HepG2 (cell line): Measurements from ENCODE around the gene TPTE2. TPM values are rescaled to one million over a fixed set of nuclear protein-coding genes. Genes with fewer than 3 reads are reported as not detected.

ENCODE experiments used
- ATAC-seq: fragments of 200-7000 bp; cut with Tn5 transposase; 3 replicates; pipeline ENCODE4 v1.9.1; 2020; ENCODE audit warnings: mild to moderate bottlenecking, moderate library complexity
- BruUV-seq: library from RNA; stranded (reverse); fragments of 400-500 nt; replicated peaks from 2 replicates; lab custom pipeline; 2021; lab: Mats Ljungman, UMichigan
- CTCF ChIA-PET: fragments of 300-600 bp; formaldehyde crosslinking; extraction: SDS; loops from one replicate; lab custom pipeline; 2021; ENCODE audit warnings: low total read pairs, inconsistent platforms, low intra/inter-chr PET ratio; lab: Yijun Ruan, JAX
- POLR2A ChIA-PET: fragments of 350-600 bp; sonication (Branson Sonifier 250); formaldehyde crosslinking; loops from one replicate; lab custom pipeline; 2020; ENCODE audit warnings: antibody characterized with exemption, inconsistent platforms; lab: Yijun Ruan, JAX
- DNase-seq: peaks from one replicate; pipeline ENCODE4 v3.0.0-alpha.2; 2015; ENCODE audit warnings: low spot score
- FAIRE-seq: peaks from 3 replicates; lab custom pipeline; 2011; peaks lifted over from hg19 to GRCh38; lab: Jason Lieb, UNC
- H2AFZ ChIP-seq: one replicate; pipeline ENCODE4 v1.6.1; 2011; ENCODE audit warnings: low read length, inconsistent platforms
- H3K27ac ChIP-seq: fragments of 300-600 bp; 3 replicates; pipeline ENCODE4 v1.8.0; 2011; ENCODE audit warnings: mixed run types, mild to moderate bottlenecking, mixed read lengths, low read length, inconsistent platforms; ENCODE audit not compliant: insufficient read depth; ENCODE audit errors: extremely low read length
- H3K27me3 ChIP-seq, 2 experiments: fragments of 200-600 bp in 1 of 2; 2 replicates in 1 of 2; 3 replicates in 1 of 2; pipeline versions ENCODE4 v1.6.0 to v1.8.0; 2011; ENCODE audit warnings: low read length in 2 of 2, mild to moderate bottlenecking in 2 of 2, moderate library complexity in 2 of 2, inconsistent platforms in 1 of 2; ENCODE audit not compliant: insufficient read depth in 2 of 2, control insufficient read depth in 1 of 2
- H3K36me3 ChIP-seq, 2 experiments: fragments of 200-600 bp in 1 of 2; replicated peaks in 1 of 2; 2 replicates in 1 of 2; 3 replicates in 1 of 2; pipeline versions ENCODE4 v1.5.1 to v1.8.0; 2011; ENCODE audit warnings: low read length in 2 of 2, inconsistent platforms in 1 of 2; ENCODE audit not compliant: insufficient read depth in 2 of 2, control insufficient read depth in 1 of 2
- H3K4me1 ChIP-seq: 2 replicates; pipeline ENCODE4 v1.5.1; 2012; ENCODE audit warnings: low read length, inconsistent platforms; ENCODE audit not compliant: insufficient read depth
- H3K4me2 ChIP-seq: 2 replicates; pipeline ENCODE4 v1.6.0; 2011; ENCODE audit warnings: low read depth, low read length, inconsistent platforms
- H3K4me3 ChIP-seq, 3 experiments: fragments of 200-600 bp in 1 of 3; sonication (generic), shearing (Covaris generic) in 1 of 3; replicated peaks in 1 of 3; 2 replicates each; pipeline ENCODE4 v1.5.1; 2011 to 2016; ENCODE audit warnings: low read length in 3 of 3, inconsistent platforms in 2 of 3, low read depth in 2 of 3, mild to moderate bottlenecking in 2 of 3, control low read depth in 1 of 3, mixed read lengths in 1 of 3; ENCODE audit not compliant: insufficient read depth in 1 of 3
- H3K79me2 ChIP-seq: one replicate; pipeline ENCODE4 v1.6.1; 2011; ENCODE audit warnings: low read length, inconsistent platforms; ENCODE audit not compliant: insufficient read depth
- H3K9ac ChIP-seq: 2 replicates; pipeline ENCODE4 v1.6.0; 2011; ENCODE audit warnings: mild to moderate bottlenecking, low read depth, low read length, inconsistent platforms; ENCODE audit not compliant: insufficient read depth
- H3K9me3 ChIP-seq: 2 replicates; pipeline ENCODE4 v1.5.1; 2012; ENCODE audit warnings: mild to moderate bottlenecking, low read length
- H4K20me1 ChIP-seq: 2 replicates; pipeline ENCODE4 v1.6.0; 2011; ENCODE audit warnings: inconsistent platforms, mild to moderate bottlenecking, low read length, moderate library complexity; ENCODE audit not compliant: insufficient read depth
- ARNTL ChIP-seq: sonication (generic); formaldehyde crosslinking; IDR thresholded peaks from 2 replicates; pipeline ENCODE4 v1.4.0; 2020; ENCODE audit warnings: mild to moderate bottlenecking, missing genetic modification reagents
- BATF2 ChIP-seq: sonication (generic); formaldehyde crosslinking; IDR thresholded peaks from 2 replicates; pipeline ENCODE4 v1.8.0; 2022; ENCODE audit warnings: mild to moderate bottlenecking, missing genetic modification reagents, moderate library complexity
- CBX2 ChIP-seq, 2 experiments: fragments of 200-600 bp in 1 of 2; sonication (generic); formaldehyde crosslinking in 1 of 2; IDR thresholded peaks; 2 replicates each; pipeline versions ENCODE4 v1.7.0 to v1.8.1; 2018 to 2022; ENCODE audit warnings: low read depth in 2 of 2, low read length in 1 of 2, mild to moderate bottlenecking in 1 of 2, missing genetic modification reagents in 1 of 2
- FOXM1 ChIP-seq: sonication (generic); formaldehyde crosslinking; IDR thresholded peaks from 2 replicates; pipeline ENCODE4 v1.5.0; 2020; ENCODE audit warnings: missing genetic modification reagents
- GPN1 ChIP-seq: sonication (generic); formaldehyde crosslinking; IDR thresholded peaks from 2 replicates; pipeline ENCODE4 v1.5.1; 2020; ENCODE audit warnings: missing genetic modification reagents, borderline replicate concordance
- MBNL3 ChIP-seq: fragments of 250-450 bp; sonication (Bioruptor Pico); conservative IDR thresholded peaks from 2 replicates; pipeline ENCODE4 v1.8.0; 2022; ENCODE audit warnings: mild to moderate bottlenecking, inconsistent platforms
- NFATC3 ChIP-seq: sonication (generic); formaldehyde crosslinking; IDR thresholded peaks from 2 replicates; pipeline ENCODE4 v1.5.1; 2020; ENCODE audit warnings: mild to moderate bottlenecking, missing genetic modification reagents
- PBX2 ChIP-seq: IDR thresholded peaks from 2 replicates; pipeline ENCODE4 v1.6.1; 2016; ENCODE audit warnings: control low read depth
- POLR2AphosphoS2 ChIP-seq: IDR thresholded peaks from 2 replicates; pipeline ENCODE4 v1.6.1; 2011; ENCODE audit warnings: low read depth, low read length, improper control_type of control experiment
- PTBP1 ChIP-seq: fragments of 200-400 bp; formaldehyde crosslinking; IDR thresholded peaks from 2 replicates; pipeline ENCODE4 v1.6.1; 2018; ENCODE audit warnings: low read length, low read depth; ENCODE audit not compliant: poor library complexity, severe bottlenecking
- SNAI1 ChIP-seq: sonication (generic); formaldehyde crosslinking; IDR thresholded peaks from 2 replicates; pipeline ENCODE4 v1.5.0; 2020; ENCODE audit warnings: mild to moderate bottlenecking, missing genetic modification reagents, borderline replicate concordance
- TCF7L2 ChIP-seq: IDR thresholded peaks from 2 replicates; pipeline ENCODE4 v1.6.1; 2011; ENCODE audit warnings: mild to moderate bottlenecking, low read depth, low read length, moderate library complexity
- ZBTB34 ChIP-seq: sonication (generic); formaldehyde crosslinking; IDR thresholded peaks from 2 replicates; pipeline ENCODE4 v1.8.0; 2022; ENCODE audit warnings: mild to moderate bottlenecking, missing genetic modification reagents
- ZKSCAN8 ChIP-seq: IDR thresholded peaks from 2 replicates; pipeline ENCODE4 v1.6.1; 2016; ENCODE audit warnings: borderline replicate concordance, missing genetic modification reagents, missing compliant biosample characterization
- ZNF160 ChIP-seq: sonication (generic); formaldehyde crosslinking; IDR thresholded peaks from 2 replicates; pipeline ENCODE4 v1.8.0; 2022; ENCODE audit warnings: mild to moderate bottlenecking, inconsistent platforms, missing genetic modification reagents
- ZNF18 ChIP-seq: sonication (generic); formaldehyde crosslinking; IDR thresholded peaks from 2 replicates; pipeline ENCODE4 v1.8.0; 2022; ENCODE audit warnings: mild to moderate bottlenecking, missing genetic modification reagents; ENCODE audit not compliant: insufficient replicate concordance
- ZNF263 ChIP-seq: sonication (generic); formaldehyde crosslinking; IDR thresholded peaks from 2 replicates; pipeline ENCODE4 v1.4.0; 2020; ENCODE audit warnings: missing genetic modification reagents
- ZNF839 ChIP-seq: sonication (generic); formaldehyde crosslinking; IDR thresholded peaks from 2 replicates; pipeline ENCODE4 v1.4.0; 2020; ENCODE audit warnings: missing genetic modification reagents, mild to moderate bottlenecking, borderline replicate concordance
- in situ Hi-C: cut with HindIII; loops from 2 replicates; pipeline ENCODE4 v1.10.0; 2017; ENCODE audit warnings: low pct_unique_long_range_greater_than_20kb; ENCODE audit not compliant: extremely low pct_ligation_motif_present
- intact Hi-C: fragments of 100-400 bp; cut with micrococcal nuclease; formaldehyde crosslinking; loops from one replicate; pipeline ENCODE4 v1.10.0; 2022; ENCODE audit not compliant: unreplicated experiment
- polyA plus RNA-seq, 8 experiments: library from polyadenylated mRNA; depleted of rRNA in 3 of 8; stranded (reverse) in 7 of 8; unstranded in 1 of 8; fragments of >200 nt; fragmentation: Illumina TruSeq in 4 of 8; extraction: Trizol in 4 of 8; gene quantifications; 2 replicates each; pipeline versions ENCODE4 v1.2.1 to v1.2.3, GENCODE V29; 2011 to 2016; ENCODE audit warnings: low read depth in 4 of 8, missing spikeins in 1 of 8, mixed read lengths in 1 of 8; ENCODE audit not compliant: insufficient read depth in 1 of 8
- total RNA-seq, 5 experiments: library from RNA; depleted of rRNA; stranded (reverse); fragments of >200 nt; fragmentation: Illumina TruSeq; extraction: Trizol; gene quantifications; 2 replicates each; pipeline ENCODE4 v1.2.3, GENCODE V29; 2016; ENCODE audit warnings: low read depth in 1 of 5

Gene TPTE2
- total and polyA plus RNA-seq, 2 of the 13 experiments (the other 11 are each of a cell fraction or from before 2014, with no cell fraction given): 0.07 TPM; not detected in 1

GRCh38 chr13:19519049-19519448 lies 42.3 kb downstream of the TPTE2 start:
- Histone ChIP-seq H3K27ac (no peak overlapping the region), H3K4me2 (no peak overlapping the region), H3K27me3 (no peaks in the 10 kb centered on the region), H3K9ac (no peak overlapping the region), H3K4me3 (no peak overlapping the region), H4K20me1 (no peaks in the 10 kb centered on the region), H3K36me3 (no peaks in the 10 kb centered on the region), H3K79me2 (no peaks in the 10 kb centered on the region), H2AFZ (no peak overlapping the region), H3K9me3 (no peaks in the 10 kb centered on the region), H3K4me1 (no peaks in the 10 kb centered on the region)
- CTCF ChIA-PET: no interaction called here
- TF ChIP-seq SNAI1 (CRISPR knock-in tag) (no peak), TCF7L2 (no peak), ZBTB34 (CRISPR knock-in tag) (no peak), PBX2 (CRISPR knock-in tag) (no peak), ZNF160 (no peak), POLR2AphosphoS2 (no peak), NFATC3 (CRISPR knock-in tag) (no peak), ZNF18 (CRISPR knock-in tag) (no peak), CBX2 (IDR thresholded peaks at IDR 0.05; ENCODE audit: low read depth, low read length) (no peak), CBX2 (CRISPR knock-in tag; IDR thresholded peaks at IDR 0.05; ENCODE audit: low read depth) (no peak), GPN1 (no peak), MBNL3 (CRISPR knock-in tag) (no peak), ZKSCAN8 (no peak), ARNTL (CRISPR knock-in tag) (no peak), FOXM1 (CRISPR knock-in tag) (no peak), ZNF839 (CRISPR knock-in tag) (no peak), PTBP1 (no peak), ZNF263 (CRISPR knock-in tag) (no peak), BATF2 (CRISPR knock-in tag) (no peak)
- no peak for ATAC-seq
- FAIRE-seq: no peak
- no peak for DNase-seq
- POLR2A ChIA-PET: no interaction called here
- no TSS peak for BruUV-seq
- intact Hi-C loops (no loop called here), in situ Hi-C loops (no loop called here)
